ENCODE data around the gene GIN1.

DNA sequence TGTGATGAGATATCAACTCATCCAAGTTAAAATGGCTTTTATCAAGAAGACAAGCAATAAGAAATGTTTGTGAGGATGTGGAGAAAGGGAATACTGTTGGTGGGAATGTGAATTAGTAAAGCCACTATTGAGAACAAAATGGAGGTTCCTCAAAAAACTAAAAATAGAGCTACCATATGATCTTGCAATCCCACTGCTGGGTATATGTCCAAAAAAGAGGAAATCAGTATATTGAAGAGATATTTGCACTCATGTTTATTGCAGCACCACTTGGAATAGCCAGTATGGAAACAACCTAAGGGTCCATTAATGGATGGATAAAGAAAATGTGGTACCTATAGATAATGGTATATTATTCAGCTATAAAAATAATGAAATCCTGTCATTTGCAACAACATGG, 25.3 kb upstream of the GIN1 start:
- TF ChIP-seq, protein P1, sequence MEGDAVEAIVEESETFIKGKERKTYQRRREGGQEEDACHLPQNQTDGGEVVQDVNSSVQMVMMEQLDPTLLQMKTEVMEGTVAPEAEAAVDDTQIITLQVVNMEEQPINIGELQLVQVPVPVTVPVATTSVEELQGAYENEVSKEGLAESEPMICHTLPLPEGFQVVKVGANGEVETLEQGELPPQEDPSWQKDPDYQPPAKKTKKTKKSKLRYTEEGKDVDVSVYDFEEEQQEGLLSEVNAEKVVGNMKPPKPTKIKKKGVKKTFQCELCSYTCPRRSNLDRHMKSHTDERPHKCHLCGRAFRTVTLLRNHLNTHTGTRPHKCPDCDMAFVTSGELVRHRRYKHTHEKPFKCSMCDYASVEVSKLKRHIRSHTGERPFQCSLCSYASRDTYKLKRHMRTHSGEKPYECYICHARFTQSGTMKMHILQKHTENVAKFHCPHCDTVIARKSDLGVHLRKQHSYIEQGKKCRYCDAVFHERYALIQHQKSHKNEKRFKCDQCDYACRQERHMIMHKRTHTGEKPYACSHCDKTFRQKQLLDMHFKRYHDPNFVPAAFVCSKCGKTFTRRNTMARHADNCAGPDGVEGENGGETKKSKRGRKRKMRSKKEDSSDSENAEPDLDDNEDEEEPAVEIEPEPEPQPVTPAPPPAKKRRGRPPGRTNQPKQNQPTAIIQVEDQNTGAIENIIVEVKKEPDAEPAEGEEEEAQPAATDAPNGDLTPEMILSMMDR (conservative IDR thresholded peaks at IDR 0.05 in 1 of 2, IDR thresholded peaks at IDR 0.05 in 1 of 2; ENCODE audit: low read depth in 1 of 2, low read length in 2 of 2): no peak
- no peak for TF ChIP-seq EZH2 (IDR thresholded peaks at IDR 0.05; ENCODE audit: low read length, missing control alignments)
